Testis (tissue), 3 donors: ENCODE results near the gene EEF1AKMT2. TPM values are rescaled to one million over a fixed set of nuclear protein-coding genes. Genes with fewer than 3 reads are reported as not detected.

ENCODE experiments used
- DNase-seq: peaks from one replicate; pipeline ENCODE4 v3.0.0-alpha.2; 2019
- H3K27ac ChIP-seq, 2 donors: fragments of 200-600 bp; sonication (generic); one replicate each; pipeline ENCODE4 v1.5.1; 2019
- H3K27me3 ChIP-seq: fragments of 200-600 bp; sonication (generic); one replicate; pipeline ENCODE4 v1.5.1; 2019
- H3K36me3 ChIP-seq: fragments of 200-600 bp; sonication (generic); one replicate; pipeline ENCODE4 v1.5.1; 2017; ENCODE audit warnings: low read depth; ENCODE audit errors: missing control alignments
- H3K4me1 ChIP-seq: fragments of 200-600 bp; sonication (generic); one replicate; pipeline ENCODE4 v1.5.1; 2019
- H3K4me3 ChIP-seq, 2 donors: fragments of 200-600 bp; sonication (generic); one replicate each; pipeline ENCODE4 v1.5.1; 2017 to 2019
- H3K9me3 ChIP-seq: fragments of 200-600 bp; sonication (generic); one replicate; pipeline ENCODE4 v1.5.1; 2017
- CTCF ChIP-seq, 3 experiments: fragments of 450-650 bp in 2 of 3; fragments of 200-600 bp in 1 of 3; sonication (generic) in 1 of 3; IDR thresholded peaks; one replicate each; pipeline ENCODE4 v1.5.1; 2016 to 2019; ENCODE audit warnings: antibody characterized with exemption in 3 of 3, mild to moderate bottlenecking in 2 of 3, moderate library complexity in 1 of 3
- POLR2A ChIP-seq: fragments of 450-650 bp; IDR thresholded peaks from one replicate; pipeline ENCODE4 v1.6.1; 2017; ENCODE audit warnings: antibody characterized with exemption, mild to moderate bottlenecking, moderate library complexity
- WGBS, 2 donors: methylation state at CpG; one replicate each; pipeline ENCODE4 v1.1.5; 2018; 5-methylcytosine and 5-hydroxymethylcytosine counted together
- intact Hi-C: fragments of 100-400 bp; cut with DNase I; formaldehyde crosslinking; loops from one replicate; pipeline ENCODE4 v1.15.1; 2023; ENCODE audit warnings: low total_unique reads
- polyA plus RNA-seq: library from polyadenylated mRNA; stranded (reverse); fragments of 350-450 nt; fragmentation: Illumina TruSeq; extraction: RNeasy Lipid Tissue Mini Kit (QIAGEN cat#74804); gene quantifications from one replicate; pipeline ENCODE4 v1.2.3, GENCODE V29; 2014; ENCODE audit warnings: low read depth, low replicate concordance; ENCODE audit not compliant: insufficient read depth
- total RNA-seq, 2 donors: library from RNA; depleted of rRNA; stranded (reverse); fragments of >200 nt; gene quantifications; one replicate each; pipeline ENCODE4 v1.2.3, GENCODE V29; 2016

EEF1AKMT2 gene
- total and polyA plus RNA-seq, 3 donors from 2014 or later = 25.8 to 47.9 (median 27.6) TPM

GRCh38 chr10:124765256-124765655, 26.4 kb downstream of the EEF1AKMT2 start:
- no peak overlapping the region for H3K27ac ChIP-seq
- H3K36me3 ChIP-seq = no peaks in the 10 kb centered on the region
- WGBS, 2 donors = 84 to 93% methylated on average over 2 of the region's 2 CpGs
- TF ChIP-seq CTCF (IDR thresholded peaks at IDR 0.05) = no peak
- TF ChIP-seq POLR2A = no peak
- no peaks in the 10 kb centered on the region for H3K27me3 ChIP-seq
- no peaks in the 10 kb centered on the region for H3K4me1 ChIP-seq
- H3K9me3 ChIP-seq = no peaks in the 10 kb centered on the region
- no peak for DNase-seq
- intact Hi-C loops = no loop called here
- no peak overlapping the region for H3K4me3 ChIP-seq

- TF ChIP-seq POLR2A (no peak), CTCF (IDR thresholded peaks at IDR 0.05) (no peak)
- Histone ChIP-seq H3K4me3 (no peak overlapping the region), H3K27me3 (no peaks in the 10 kb centered on the region), H3K27ac (no peak overlapping the region), H3K9me3 (no peaks in the 10 kb centered on the region), H3K4me1 (no peaks in the 10 kb centered on the region), H3K36me3 (no peaks in the 10 kb centered on the region)
- intact Hi-C loops = no loop called here
- WGBS, 2 donors = 96 to 98% methylated on average over 1 of the region's 1 CpG
- no peak for DNase-seq
These were observed 28.4 kb downstream of the EEF1AKMT2 start for GRCh38 chr10:124763267-124763666.

- WGBS, 2 donors = 89 to 93% methylated on average over 5 of the region's 5 CpGs
- TF ChIP-seq CTCF (IDR thresholded peaks at IDR 0.05) (no peak), POLR2A (no peak)
- no peak overlapping the region for H3K27ac ChIP-seq
- peaks cover 6% of the 10 kb centered on the region for H3K4me1 ChIP-seq
- no peaks in the 10 kb centered on the region for H3K36me3 ChIP-seq
- DNase-seq = no peak
- no peaks in the 10 kb centered on the region for H3K9me3 ChIP-seq
- no peaks in the 10 kb centered on the region for H3K27me3 ChIP-seq
- no peak overlapping the region for H3K4me3 ChIP-seq
- intact Hi-C loops = no loop called here
These were observed 29.4 kb downstream of the EEF1AKMT2 start for GRCh38 chr10:124762281-124762680.

GRCh38 chr10:124756156-124756903, 35.4 kb downstream of the EEF1AKMT2 start:
- H3K9me3 ChIP-seq = no peaks in the 10 kb centered on the region
- no peaks in the 10 kb centered on the region for H3K27me3 ChIP-seq
- H3K36me3 ChIP-seq = no peaks in the 10 kb centered on the region
- no peak for TF ChIP-seq POLR2A
- no peak for TF ChIP-seq CTCF (IDR thresholded peaks at IDR 0.05)
- H3K27ac ChIP-seq = no peak overlapping the region
- H3K4me1 ChIP-seq = peaks cover 9% of the 10 kb centered on the region
- intact Hi-C loops = no loop called here
- 73 to 80% methylated on average over 5 of the region's 5 CpGs for WGBS, 2 donors
- no peak overlapping the region for H3K4me3 ChIP-seq
- no peak for DNase-seq

GRCh38 chr10:124755581-124755980, 36.1 kb downstream of the EEF1AKMT2 start:
- Histone ChIP-seq H3K36me3 (no peaks in the 10 kb centered on the region), H3K27ac (no peak overlapping the region), H3K9me3 (no peaks in the 10 kb centered on the region), H3K27me3 (no peaks in the 10 kb centered on the region), H3K4me3 (no peak overlapping the region), H3K4me1 (peaks cover 9% of the 10 kb centered on the region)
- WGBS, 2 donors = 75% methylated on average over 2 of the region's 2 CpGs
- no peak for DNase-seq
- intact Hi-C loops = no loop called here
- no peak for TF ChIP-seq POLR2A
- TF ChIP-seq CTCF (IDR thresholded peaks at IDR 0.05) = no peak
